ENCODE measurements around the gene COL18A1. TPM values are rescaled to one million over a fixed set of nuclear protein-coding genes. Genes with fewer than 3 reads are reported as not detected.

COL18A1 gene
- total RNA-seq, 3 donors from 2014 or later (not counting 1 experiment from before 2014, with no cell fraction given) = 12.3 to 22.3 (median 12.7) TPM

GRCh38 chr21:45385549-45386050, 19.4 kb upstream of the COL18A1 start:
- no peaks in the 10 kb centered on the region for H3K36me3 ChIP-seq (ENCODE audit: control insufficient read depth, insufficient read depth, low read length)
- peaks cover 2% of the 10 kb centered on the region for H3K27me3 ChIP-seq (ENCODE audit: control insufficient read depth, insufficient read depth, low read length)
- H3K9me3 ChIP-seq (ENCODE audit: control insufficient read depth, insufficient read depth, low read length) = no peaks in the 10 kb centered on the region
- peaks cover 0 to 4% of the 10 kb centered on the region in 2 donors for H3K27me3 Mint-ChIP-seq (ENCODE audit: low read depth in 2 of 2)
- H3K4me1 ChIP-seq (ENCODE audit: control insufficient read depth, insufficient read depth, low read length) = no peaks in the 10 kb centered on the region
- H3K27ac Mint-ChIP-seq = no peak overlapping the region
- intact Hi-C loops (cut with micrococcal nuclease) = no loop called here
- no peak overlapping the region for H3K27ac ChIP-seq (ENCODE audit: low read length)
- no peak overlapping the region for H3K4me3 Mint-ChIP-seq
- ATAC-seq = no peak
- H3K9me3 Mint-ChIP-seq = no peaks in the 10 kb centered on the region
- no peak overlapping the region for H3K4me3 ChIP-seq (ENCODE audit: low read length)
- no peak for DNase-seq
- TF ChIP-seq, protein P1, sequence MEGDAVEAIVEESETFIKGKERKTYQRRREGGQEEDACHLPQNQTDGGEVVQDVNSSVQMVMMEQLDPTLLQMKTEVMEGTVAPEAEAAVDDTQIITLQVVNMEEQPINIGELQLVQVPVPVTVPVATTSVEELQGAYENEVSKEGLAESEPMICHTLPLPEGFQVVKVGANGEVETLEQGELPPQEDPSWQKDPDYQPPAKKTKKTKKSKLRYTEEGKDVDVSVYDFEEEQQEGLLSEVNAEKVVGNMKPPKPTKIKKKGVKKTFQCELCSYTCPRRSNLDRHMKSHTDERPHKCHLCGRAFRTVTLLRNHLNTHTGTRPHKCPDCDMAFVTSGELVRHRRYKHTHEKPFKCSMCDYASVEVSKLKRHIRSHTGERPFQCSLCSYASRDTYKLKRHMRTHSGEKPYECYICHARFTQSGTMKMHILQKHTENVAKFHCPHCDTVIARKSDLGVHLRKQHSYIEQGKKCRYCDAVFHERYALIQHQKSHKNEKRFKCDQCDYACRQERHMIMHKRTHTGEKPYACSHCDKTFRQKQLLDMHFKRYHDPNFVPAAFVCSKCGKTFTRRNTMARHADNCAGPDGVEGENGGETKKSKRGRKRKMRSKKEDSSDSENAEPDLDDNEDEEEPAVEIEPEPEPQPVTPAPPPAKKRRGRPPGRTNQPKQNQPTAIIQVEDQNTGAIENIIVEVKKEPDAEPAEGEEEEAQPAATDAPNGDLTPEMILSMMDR (IDR thresholded peaks at IDR 0.05) = no peak
- H3K36me3 Mint-ChIP-seq = no peaks in the 10 kb centered on the region
- WGBS (ENCODE audit: insufficient coverage) = 86% methylated on average over 21 of the region's 21 CpGs
- no peaks in the 10 kb centered on the region for H3K4me1 Mint-ChIP-seq

DNA sequence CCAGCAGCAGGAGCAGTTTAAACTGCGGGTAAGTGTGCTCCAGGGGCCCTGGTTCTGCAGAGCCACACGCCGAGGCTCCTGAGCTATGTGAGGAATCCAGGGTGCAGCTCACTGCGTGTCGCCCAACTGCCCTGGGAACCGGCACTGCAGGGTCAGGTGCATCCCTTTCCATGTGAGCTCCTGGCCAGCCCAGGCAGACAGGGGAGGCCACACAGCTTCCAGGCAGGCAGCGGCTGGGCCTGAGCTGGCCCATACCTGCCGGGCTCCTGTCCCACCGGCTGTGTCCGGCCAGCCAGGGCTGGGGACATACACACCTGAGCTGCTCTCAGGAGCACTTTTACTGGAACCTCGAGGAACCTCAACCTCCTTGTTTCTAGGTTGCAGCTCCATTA, 18.6 kb upstream of the COL18A1 start:
- H3K27me3 ChIP-seq (ENCODE audit: control insufficient read depth, insufficient read depth, low read length) = peaks cover 2% of the 10 kb centered on the region
- Mint-ChIP-seq H3K27me3 (ENCODE audit: low read depth in 2 of 2) (peaks cover 0 to 4% of the 10 kb centered on the region in 2 donors), H3K27ac (no peak overlapping the region), H3K9me3 (no peaks in the 10 kb centered on the region), H3K4me3 (no peak overlapping the region), H3K4me1 (no peaks in the 10 kb centered on the region), H3K36me3 (no peaks in the 10 kb centered on the region)
- DNase-seq (no peak), ATAC-seq (no peak)
- no peak overlapping the region for H3K4me3 ChIP-seq (ENCODE audit: low read length)
- WGBS (ENCODE audit: insufficient coverage) = 87% methylated on average over 11 of the region's 11 CpGs
- no peaks in the 10 kb centered on the region for H3K4me1 ChIP-seq (ENCODE audit: control insufficient read depth, insufficient read depth, low read length)
- H3K36me3 ChIP-seq (ENCODE audit: control insufficient read depth, insufficient read depth, low read length) = no peaks in the 10 kb centered on the region
- no peaks in the 10 kb centered on the region for H3K9me3 ChIP-seq (ENCODE audit: control insufficient read depth, insufficient read depth, low read length)
- TF ChIP-seq, protein P1 (IDR thresholded peaks at IDR 0.05) = no peak
- no peak overlapping the region for H3K27ac ChIP-seq (ENCODE audit: low read length)
- intact Hi-C loops (cut with micrococcal nuclease) = no loop called here

- WGBS (ENCODE audit: insufficient coverage) = 71% methylated on average over 20 of the region's 20 CpGs
- H3K4me3 Mint-ChIP-seq = no peak overlapping the region
- Histone ChIP-seq H3K36me3 (ENCODE audit: control insufficient read depth, insufficient read depth, low read length) (no peaks in the 10 kb centered on the region), H3K27me3 (ENCODE audit: control insufficient read depth, insufficient read depth, low read length) (peaks cover 2% of the 10 kb centered on the region), H3K27ac (ENCODE audit: low read length) (no peak overlapping the region), H3K4me1 (ENCODE audit: control insufficient read depth, insufficient read depth, low read length) (no peaks in the 10 kb centered on the region), H3K9me3 (ENCODE audit: control insufficient read depth, insufficient read depth, low read length) (no peaks in the 10 kb centered on the region), H3K4me3 (ENCODE audit: low read length) (no peak overlapping the region)
- H3K27me3 Mint-ChIP-seq (ENCODE audit: low read depth in 2 of 2) = peaks cover 0 to 4% of the 10 kb centered on the region in 2 donors
- H3K36me3 Mint-ChIP-seq = no peaks in the 10 kb centered on the region
- intact Hi-C loops (cut with micrococcal nuclease) = no loop called here
- TF ChIP-seq, protein P1 (IDR thresholded peaks at IDR 0.05) = no peak
- no peaks in the 10 kb centered on the region for H3K4me1 Mint-ChIP-seq
- no peak overlapping the region for H3K27ac Mint-ChIP-seq
- DNase-seq (no peak), ATAC-seq (no peak)
- H3K9me3 Mint-ChIP-seq = no peaks in the 10 kb centered on the region
Measured at GRCh38 chr21:45386728-45387371, 18.1 kb upstream of the COL18A1 start.

- no peak overlapping the region for H3K27ac Mint-ChIP-seq
- no peaks in the 10 kb centered on the region for H3K36me3 Mint-ChIP-seq
- H3K4me3 Mint-ChIP-seq = no peak overlapping the region
- Histone ChIP-seq H3K4me3 (ENCODE audit: low read length) (no peak overlapping the region), H3K27ac (ENCODE audit: low read length) (no peak overlapping the region), H3K27me3 (ENCODE audit: control insufficient read depth, insufficient read depth, low read length) (peaks cover 2% of the 10 kb centered on the region), H3K4me1 (ENCODE audit: control insufficient read depth, insufficient read depth, low read length) (no peaks in the 10 kb centered on the region), H3K36me3 (ENCODE audit: control insufficient read depth, insufficient read depth, low read length) (no peaks in the 10 kb centered on the region), H3K9me3 (ENCODE audit: control insufficient read depth, insufficient read depth, low read length) (no peaks in the 10 kb centered on the region)
- TF ChIP-seq, protein P1 (IDR thresholded peaks at IDR 0.05) = no peak
- no peak for ATAC-seq
- 91% methylated on average over 11 of the region's 13 CpGs for WGBS (ENCODE audit: insufficient coverage)
- no peaks in the 10 kb centered on the region for H3K4me1 Mint-ChIP-seq
- DNase-seq = no peak
- intact Hi-C loops (cut with micrococcal nuclease) = no loop called here
- H3K27me3 Mint-ChIP-seq (ENCODE audit: low read depth in 2 of 2) = peaks cover 0 to 4% of the 10 kb centered on the region in 2 donors
- no peaks in the 10 kb centered on the region for H3K9me3 Mint-ChIP-seq
Measured at GRCh38 chr21:45387506-45387905, 17.5 kb upstream of the COL18A1 start.
